ENCODE measurements around the gene SOX15.

SOX15 gene

GRCh38 chr17:7548585-7549400, 41.1 kb downstream of the SOX15 start, which contains the start of gene TNFSF12:
Gene TNFSF12 (plus strand): TSS chr17:7549058. CDS start chr17:7549154, 96 bp downstream.
- no peak for TF ChIP-seq PATZ1 (CRISPR knock-in tag; IDR thresholded peaks at IDR 0.05; ENCODE audit: borderline replicate concordance)
- no peak for TF ChIP-seq CSDC2 (CRISPR knock-in tag; IDR thresholded peaks at IDR 0.05)
- no peak for TF ChIP-seq ISL1 (CRISPR knock-in tag; IDR thresholded peaks at IDR 0.05)
- no peak for TF ChIP-seq POU6F1 (CRISPR knock-in tag; IDR thresholded peaks at IDR 0.05; ENCODE audit: borderline replicate concordance, low read depth)
- TF ChIP-seq ZNF8 (CRISPR knock-in tag; IDR thresholded peaks at IDR 0.05), result no peak
- no peak for TF ChIP-seq BACH2 (CRISPR knock-in tag; IDR thresholded peaks at IDR 0.05; ENCODE audit: borderline replicate concordance)
- TF ChIP-seq ZNF565 (CRISPR knock-in tag; conservative IDR thresholded peaks at IDR 0.05; ENCODE audit: low read depth), result no peak
- TF ChIP-seq TSHZ2 (CRISPR knock-in tag; IDR thresholded peaks at IDR 0.05), result no peak
- no peak for TF ChIP-seq ZFP3 (CRISPR knock-in tag; IDR thresholded peaks at IDR 0.05)
- no peak for TF ChIP-seq ZC3H10 (CRISPR knock-in tag; IDR thresholded peaks at IDR 0.05)
- TF ChIP-seq, protein P1, sequence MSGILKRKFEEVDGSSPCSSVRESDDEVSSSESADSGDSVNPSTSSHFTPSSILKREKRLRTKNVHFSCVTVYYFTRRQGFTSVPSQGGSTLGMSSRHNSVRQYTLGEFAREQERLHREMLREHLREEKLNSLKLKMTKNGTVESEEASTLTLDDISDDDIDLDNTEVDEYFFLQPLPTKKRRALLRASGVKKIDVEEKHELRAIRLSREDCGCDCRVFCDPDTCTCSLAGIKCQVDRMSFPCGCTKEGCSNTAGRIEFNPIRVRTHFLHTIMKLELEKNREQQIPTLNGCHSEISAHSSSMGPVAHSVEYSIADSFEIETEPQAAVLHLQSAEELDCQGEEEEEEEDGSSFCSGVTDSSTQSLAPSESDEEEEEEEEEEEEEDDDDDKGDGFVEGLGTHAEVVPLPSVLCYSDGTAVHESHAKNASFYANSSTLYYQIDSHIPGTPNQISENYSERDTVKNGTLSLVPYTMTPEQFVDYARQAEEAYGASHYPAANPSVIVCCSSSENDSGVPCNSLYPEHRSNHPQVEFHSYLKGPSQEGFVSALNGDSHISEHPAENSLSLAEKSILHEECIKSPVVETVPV (CRISPR knock-in tag; IDR thresholded peaks at IDR 0.05), result no peak
- TF ChIP-seq GLIS3 (CRISPR knock-in tag; IDR thresholded peaks at IDR 0.05), result no peak
- TF ChIP-seq OSR1 (CRISPR knock-in tag; IDR thresholded peaks at IDR 0.05), result no peak
- no peak for TF ChIP-seq PPARA (CRISPR knock-in tag; IDR thresholded peaks at IDR 0.05; ENCODE audit: borderline replicate concordance)
- TF ChIP-seq ZFP30 (CRISPR knock-in tag; IDR thresholded peaks at IDR 0.05), result no peak
- no peak for TF ChIP-seq TCF4 (CRISPR knock-in tag; IDR thresholded peaks at IDR 0.05; ENCODE audit: borderline replicate concordance)
- TF ChIP-seq SNAI2 (CRISPR knock-in tag; IDR thresholded peaks at IDR 0.05), result no peak
- no peak for TF ChIP-seq CREB5 (CRISPR knock-in tag; IDR thresholded peaks at IDR 0.05; ENCODE audit: low read depth)
- TF ChIP-seq ZNF70 (CRISPR knock-in tag; IDR thresholded peaks at IDR 0.05), result no peak
- no peak for TF ChIP-seq ESRRG (CRISPR knock-in tag; IDR thresholded peaks at IDR 0.05)
- peak; percentile 87 for ATAC-seq

DNA sequence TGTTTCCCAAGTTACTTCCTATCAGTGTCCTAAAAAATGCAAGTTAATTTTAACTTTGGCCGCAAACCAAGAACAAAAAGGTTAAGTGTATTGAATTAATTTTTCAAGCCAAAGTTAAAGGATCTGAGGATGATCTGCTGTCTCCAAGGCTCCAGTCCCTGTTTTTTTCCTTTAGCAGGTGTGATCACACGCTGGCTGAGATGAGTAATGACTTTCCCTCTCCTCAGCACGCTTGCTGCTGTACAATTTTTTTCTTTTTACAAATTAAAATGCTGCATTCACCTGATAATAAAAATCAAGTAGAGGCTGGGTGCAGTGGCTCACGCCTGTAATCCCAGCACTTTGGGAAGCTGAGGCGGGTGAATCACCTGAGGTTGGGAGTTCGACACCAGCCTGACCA, 45.0 kb downstream of the SOX15 start:
- no peak for ATAC-seq
- TF ChIP-seq, protein P1 (CRISPR knock-in tag; IDR thresholded peaks at IDR 0.05), result no peak
- TF ChIP-seq GLIS3 (CRISPR knock-in tag; IDR thresholded peaks at IDR 0.05) (no peak), ZC3H10 (CRISPR knock-in tag; IDR thresholded peaks at IDR 0.05) (no peak), CREB5 (CRISPR knock-in tag; IDR thresholded peaks at IDR 0.05; ENCODE audit: low read depth) (no peak), ZFP30 (CRISPR knock-in tag; IDR thresholded peaks at IDR 0.05) (no peak), SNAI2 (CRISPR knock-in tag; IDR thresholded peaks at IDR 0.05) (no peak), ARNTL (CRISPR knock-in tag; IDR thresholded peaks at IDR 0.05; ENCODE audit: borderline replicate concordance, low read depth) (no peak), PPARA (CRISPR knock-in tag; IDR thresholded peaks at IDR 0.05; ENCODE audit: borderline replicate concordance) (no peak), PATZ1 (CRISPR knock-in tag; IDR thresholded peaks at IDR 0.05; ENCODE audit: borderline replicate concordance) (no peak), CSDC2 (CRISPR knock-in tag; IDR thresholded peaks at IDR 0.05) (no peak)
